Left ventricle myocardium inferior (tissue), 1 donor: ENCODE measurements around the gene VWA8. TPM values are rescaled to one million over a fixed set of nuclear protein-coding genes. Genes with fewer than 3 reads are reported as not detected.
A peak's percentile ranks its signal among the peaks of the same experiment; 100 is the strongest.
"Not testable (repeated sequence)": the region's sequence is repeated elsewhere in the genome, so short reads cannot be mapped to it uniquely, and the experiment has no call there.

Experiments
- DNase-seq: peaks from one replicate; pipeline ENCODE4 v3.0.0-alpha.2; 2020
- H3K27ac ChIP-seq: fragments of 200-600 bp; replicated peaks from 2 replicates; pipeline ENCODE4 v1.8.0; 2021
- H3K27me3 ChIP-seq: fragments of 200-600 bp; 2 replicates; pipeline ENCODE4 v1.8.0; 2021; ENCODE audit warnings: low read depth
- H3K36me3 ChIP-seq: fragments of 200-600 bp; 2 replicates; pipeline ENCODE4 v1.8.0; 2021
- H3K4me1 ChIP-seq: fragments of 200-600 bp; 2 replicates; pipeline ENCODE4 v1.8.0; 2021
- H3K4me3 ChIP-seq: fragments of 200-600 bp; 2 replicates; pipeline ENCODE4 v1.8.0; 2021; ENCODE audit warnings: mild to moderate bottlenecking, moderate library complexity
- H3K9me3 ChIP-seq: fragments of 200-600 bp; replicated peaks from 2 replicates; pipeline ENCODE4 v1.8.0; 2021
- CTCF ChIP-seq: fragments of 200-600 bp; IDR thresholded peaks from 2 replicates; pipeline ENCODE4 v1.8.0; 2021; ENCODE audit warnings: antibody characterized with exemption, mild to moderate bottlenecking, borderline replicate concordance
- intact Hi-C: fragments of 100-400 bp; cut with micrococcal nuclease; formaldehyde crosslinking; loops from one replicate; pipeline ENCODE4 v1.11.0; 2022
- total RNA-seq: library from RNA; stranded (reverse); fragmentation: NEBNext Ultra II Directional; extraction: Animal tissue kit (Norgen Biotek cat#: 25700); gene quantifications from one replicate; pipeline ENCODE4 v1.2.1, GENCODE V29; 2021
- donor health status: DM: no; HTN: yes; CAD: no; lungs with severe emphysema.

The VWA8 gene
- total RNA-seq, 1 donor from 2014 or later: 51.0 TPM

- H3K4me1 ChIP-seq: peaks cover 36% of the 10 kb centered on the region
- TF ChIP-seq CTCF: peak; percentile 78
- peak overlapping the region; percentile 58 for H3K27ac ChIP-seq
- no peaks in the 10 kb centered on the region for H3K9me3 ChIP-seq
- no peaks in the 10 kb centered on the region for H3K36me3 ChIP-seq
- no peak for DNase-seq
- no peaks in the 10 kb centered on the region for H3K27me3 ChIP-seq
- H3K4me3 ChIP-seq: no peak overlapping the region
- intact Hi-C loops: loop anchor here (5.0 to 10.0 kb wide), 3 partner anchors 188 to 301 kb away; no protein-coding TSS in a partner anchor
Observed at GRCh38 chr13:41652735-41653361, 308.1 kb downstream of the VWA8 start.

GRCh38 chr13:41651413-41652058 lies 309.4 kb downstream of the VWA8 start:
- no peaks in the 10 kb centered on the region for H3K36me3 ChIP-seq
- DNase-seq: no peak
- peak overlapping the region; percentile 58 for H3K27ac ChIP-seq
- H3K4me3 ChIP-seq: no peak overlapping the region
- TF ChIP-seq CTCF: no peak
- H3K4me1 ChIP-seq: peaks cover 43% of the 10 kb centered on the region
- no peaks in the 10 kb centered on the region for H3K9me3 ChIP-seq
- intact Hi-C loops: loop anchor here (5.0 to 10.0 kb wide), 3 partner anchors 187 to 299 kb away; no protein-coding TSS in a partner anchor
- H3K27me3 ChIP-seq: no peaks in the 10 kb centered on the region

GRCh38 chr13:41650706-41651105 lies 310.2 kb downstream of the VWA8 start:
- Histone ChIP-seq H3K36me3 (no peaks in the 10 kb centered on the region), H3K27me3 (no peaks in the 10 kb centered on the region), H3K27ac (peak overlapping the region; percentile 77), H3K4me1 (peaks cover 47% of the 10 kb centered on the region), H3K4me3 (no peak overlapping the region), H3K9me3 (no peaks in the 10 kb centered on the region)
- TF ChIP-seq CTCF: no peak
- DNase-seq: no peak
- intact Hi-C loops: loop anchor here (5.0 to 10.0 kb wide), 3 partner anchors 186 to 298 kb away; no protein-coding TSS in a partner anchor

- Histone ChIP-seq H3K27ac (peak overlapping the region; percentile 77), H3K36me3 (no peaks in the 10 kb centered on the region), H3K4me3 (no peak overlapping the region), H3K9me3 (no peaks in the 10 kb centered on the region), H3K4me1 (peaks cover 58% of the 10 kb centered on the region), H3K27me3 (no peaks in the 10 kb centered on the region)
- TF ChIP-seq CTCF: peak; percentile 50
- intact Hi-C loops: loop anchor here (5.0 to 10.0 kb wide), 4 partner anchors 37 to 297 kb away; no protein-coding TSS in a partner anchor
- DNase-seq: no peak
Observed at GRCh38 chr13:41649659-41650058, 311.2 kb downstream of the VWA8 start.

GRCh38 chr13:41648314-41648935 lies 312.5 kb downstream of the VWA8 start:
- Histone ChIP-seq H3K4me3 (no peak overlapping the region), H3K9me3 (no peaks in the 10 kb centered on the region), H3K27me3 (no peaks in the 10 kb centered on the region), H3K36me3 (no peaks in the 10 kb centered on the region), H3K27ac (peak overlapping the region; percentile 77), H3K4me1 (peaks cover 68% of the 10 kb centered on the region)
- no peak for TF ChIP-seq CTCF
- no peak for DNase-seq
- intact Hi-C loops: loop anchor here (5.0 kb wide), 1 partner anchor 36 kb away; no protein-coding TSS in a partner anchor

GRCh38 chr13:41647699-41648313 lies 313.1 kb downstream of the VWA8 start:
- not testable (repeated sequence) for H3K4me3 ChIP-seq, H3K36me3 ChIP-seq, H3K27me3 ChIP-seq, H3K9me3 ChIP-seq, DNase-seq
- H3K4me1 ChIP-seq: peaks cover 68% of the 10 kb centered on the region
- intact Hi-C loops: loop anchor here (5.0 kb wide), 1 partner anchor 36 kb away; no protein-coding TSS in a partner anchor
- H3K27ac ChIP-seq: peak overlapping the region; percentile 77
